HEK293 (cell line): ENCODE results near the gene GINS1.

Source experiments
- CTCF ChIA-PET: fragments of 350-600 bp; formaldehyde crosslinking; extraction: SDS; loops from one replicate; lab custom pipeline; 2021; ENCODE audit warnings: antibody characterized with exemption; lab: Yijun Ruan, JAX
- POLR2A ChIA-PET: fragments of 300-600 bp; formaldehyde crosslinking; extraction: SDS; loops from one replicate; lab custom pipeline; 2020; ENCODE audit warnings: antibody characterized with exemption, inconsistent platforms; lab: Yijun Ruan, JAX
- H3K27ac ChIP-seq: fragments of 200-500 bp; sonication (Bioruptor generic); 2 replicates; pipeline ENCODE4 v1.5.1; 2014; ENCODE audit warnings: low read depth, low read length, control low read depth, inconsistent platforms; ENCODE audit errors: extremely low read depth
- H3K36me3 ChIP-seq, 2 experiments: fragments of 200-500 bp in 1 of 2; sonication (Bioruptor generic) in 1 of 2; 1 replicate in 1 of 2; 2 replicates in 1 of 2; pipeline ENCODE4 v1.5.1; 2014 to 2017; ENCODE audit warnings: inconsistent platforms in 2 of 2, low read length in 2 of 2; ENCODE audit not compliant: control insufficient read depth in 2 of 2, insufficient read depth in 1 of 2
- H3K4me1 ChIP-seq: fragments of 200-500 bp; sonication (Bioruptor generic); 2 replicates; pipeline ENCODE4 v1.5.1; 2014; ENCODE audit warnings: mild to moderate bottlenecking, low read length, inconsistent platforms; ENCODE audit not compliant: control insufficient read depth, insufficient read depth
- H3K4me3 ChIP-seq: 2 replicates; pipeline ENCODE4 v1.5.1; 2011; ENCODE audit warnings: low read depth, mild to moderate bottlenecking, control low read depth, low read length, moderate library complexity
- H3K9me3 ChIP-seq: fragments of 200-500 bp; sonication (Bioruptor generic); 2 replicates; pipeline ENCODE4 v1.5.1; 2014; ENCODE audit warnings: low read depth, low read length, inconsistent platforms; ENCODE audit not compliant: control insufficient read depth, insufficient read depth
- AEBP2 ChIP-seq: fragments of 450-650 bp; formaldehyde crosslinking; IDR thresholded peaks from 2 replicates; pipeline ENCODE4 v1.5.1; 2016; ENCODE audit warnings: missing biosample characterization, missing genetic modification characterization, borderline replicate concordance
- BCL11B ChIP-seq: fragments of 450-650 bp; formaldehyde crosslinking; IDR thresholded peaks from 2 replicates; pipeline ENCODE4 v1.5.1; 2016; ENCODE audit warnings: low read depth, missing biosample characterization, missing genetic modification characterization
- PATZ1 ChIP-seq: fragments of 450-650 bp; formaldehyde crosslinking; IDR thresholded peaks from 2 replicates; pipeline ENCODE4 v1.5.1; 2016; ENCODE audit warnings: missing biosample characterization, missing genetic modification characterization
- PRDM1 ChIP-seq: fragments of 450-650 bp; formaldehyde crosslinking; IDR thresholded peaks from 2 replicates; pipeline ENCODE4; 2016; ENCODE audit warnings: missing biosample characterization, missing genetic modification characterization
- SCRT1 ChIP-seq: fragments of 450-650 bp; formaldehyde crosslinking; IDR thresholded peaks from 2 replicates; pipeline ENCODE4 v1.5.1; 2016; ENCODE audit warnings: missing biosample characterization, missing genetic modification characterization, borderline replicate concordance
- SETDB1 ChIP-seq: IDR thresholded peaks from one replicate; pipeline ENCODE4 v1.6.1; 2017; ENCODE audit warnings: mild to moderate bottlenecking, low read length, moderate library complexity, mixed read lengths; ENCODE audit not compliant: insufficient read length
- SP2 ChIP-seq: fragments of 450-650 bp; formaldehyde crosslinking; IDR thresholded peaks from 2 replicates; pipeline ENCODE4 v1.5.1; 2016; ENCODE audit warnings: missing biosample characterization, missing genetic modification characterization
- TCF7L2 ChIP-seq: IDR thresholded peaks from 2 replicates; pipeline ENCODE4 v1.6.1; 2011; ENCODE audit warnings: low read depth, mild to moderate bottlenecking, inconsistent platforms, low read length, moderate library complexity, borderline replicate concordance
- ZBTB17 ChIP-seq: fragments of 450-650 bp; formaldehyde crosslinking; IDR thresholded peaks from 2 replicates; pipeline ENCODE4 v1.5.1; 2016; ENCODE audit warnings: missing biosample characterization, missing genetic modification characterization
- ZNF148 ChIP-seq: fragments of 450-650 bp; formaldehyde crosslinking; IDR thresholded peaks from 2 replicates; pipeline ENCODE4 v1.5.0; 2017; ENCODE audit warnings: missing biosample characterization, missing genetic modification characterization, borderline replicate concordance
- ZNF211 ChIP-seq: fragments of 450-650 bp; formaldehyde crosslinking; IDR thresholded peaks from 2 replicates; pipeline ENCODE4 v1.5.1; 2016; ENCODE audit warnings: low read depth, missing biosample characterization, missing genetic modification characterization
- ZNF302 ChIP-seq: fragments of 450-650 bp; formaldehyde crosslinking; IDR thresholded peaks from 2 replicates; pipeline ENCODE4 v1.5.1; 2016; ENCODE audit warnings: missing biosample characterization, missing genetic modification characterization, low read depth
- ZNF398 ChIP-seq: fragments of 450-650 bp; formaldehyde crosslinking; IDR thresholded peaks from 2 replicates; pipeline ENCODE4 v1.5.1; 2017; ENCODE audit warnings: missing biosample characterization, missing genetic modification characterization
- ZNF629 ChIP-seq: fragments of 450-650 bp; formaldehyde crosslinking; IDR thresholded peaks from 2 replicates; pipeline ENCODE4 v1.5.1; 2017; ENCODE audit warnings: missing biosample characterization, missing genetic modification characterization
- ZNF639 ChIP-seq: fragments of 450-650 bp; formaldehyde crosslinking; IDR thresholded peaks from 2 replicates; pipeline ENCODE4 v1.5.1; 2016; ENCODE audit warnings: missing biosample characterization, missing genetic modification characterization
- ZNF645 ChIP-seq: fragments of 450-650 bp; formaldehyde crosslinking; IDR thresholded peaks from 2 replicates; pipeline ENCODE4; 2016; ENCODE audit warnings: missing biosample characterization, missing genetic modification characterization
- ZNF654 ChIP-seq: fragments of 450-650 bp; formaldehyde crosslinking; IDR thresholded peaks from 2 replicates; pipeline ENCODE4 v1.5.1; 2016; ENCODE audit warnings: low read depth, missing biosample characterization, missing genetic modification characterization
- ZNF785 ChIP-seq: fragments of 450-650 bp; formaldehyde crosslinking; IDR thresholded peaks from 2 replicates; pipeline ENCODE4 v1.5.1; 2016; ENCODE audit warnings: missing biosample characterization, missing genetic modification characterization

The GINS1 gene

GRCh38 chr20:25374842-25375241 is 32.6 kb upstream of the GINS1 start:
- Histone ChIP-seq H3K36me3 (no peaks in the 10 kb centered on the region), H3K9me3 (no peaks in the 10 kb centered on the region), H3K27ac (no peak overlapping the region), H3K4me3 (no peak overlapping the region), H3K4me1 (no peaks in the 10 kb centered on the region)
- ChIA-PET CTCF (no interaction called here), POLR2A (no interaction called here)
- TF ChIP-seq ZNF302 (tag by site-specific recombination) (no peak), PATZ1 (tag by site-specific recombination) (no peak), ZNF645 (no peak), SCRT1 (tag by site-specific recombination) (no peak), ZNF398 (no peak), AEBP2 (no peak), ZNF654 (tag by site-specific recombination) (no peak), SP2 (tag by site-specific recombination) (no peak), ZNF629 (tag by site-specific recombination) (no peak), ZNF639 (tag by site-specific recombination) (no peak), PRDM1 (no peak), TCF7L2 (no peak), BCL11B (tag by site-specific recombination) (no peak), SETDB1 (no peak), ZNF148 (tag by site-specific recombination) (no peak), ZBTB17 (tag by site-specific recombination) (no peak), ZNF785 (tag by site-specific recombination) (no peak), ZNF211 (no peak)
